ENCODE measurements around the gene BRD7. TPM values are rescaled to one million over a fixed set of nuclear protein-coding genes. Genes with fewer than 3 reads are reported as not detected.

The BRD7 gene
- total and polyA plus RNA-seq, 3 donors from 2014 or later, result 79.2 to 110 (median 96.0) TPM

DNA sequence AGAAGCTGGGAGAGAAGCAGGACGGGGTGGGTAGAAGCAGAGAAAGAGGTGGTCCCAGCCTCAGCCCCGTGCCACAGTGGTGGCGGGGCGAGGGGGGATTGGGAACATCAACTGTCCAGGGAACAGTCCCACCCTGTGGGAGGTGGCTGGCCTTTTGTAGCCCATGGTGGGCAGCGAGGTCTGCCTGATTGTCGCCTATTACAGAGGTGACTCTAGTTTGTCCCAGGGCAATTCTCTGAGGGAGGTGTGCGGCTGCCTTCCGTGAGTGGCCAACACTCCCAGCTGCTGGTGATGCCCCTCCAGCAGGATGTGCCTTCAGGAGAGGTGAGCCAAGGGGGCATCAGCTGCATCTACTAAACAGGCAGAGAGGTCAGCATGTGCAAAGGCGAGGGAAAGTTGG, 5.0 kb upstream of the BRD7 start:
- Histone ChIP-seq H3K27ac (no peak overlapping the region), H3K27me3 (no peaks in the 10 kb centered on the region), H3K36me3 (ENCODE audit: low read depth, missing control alignments) (no peaks in the 10 kb centered on the region), H3K4me1 (peaks cover 6% of the 10 kb centered on the region), H3K9me3 (no peaks in the 10 kb centered on the region), H3K4me3 (no peak overlapping the region)
- TF ChIP-seq POLR2A (IDR thresholded peaks at IDR 0.05) (no peak), CTCF (IDR thresholded peaks at IDR 0.05) (no peak)
- WGBS, 2 donors, result 84 to 96% methylated on average over 3 to 9 of the region's 9 CpGs
- intact Hi-C loops (cut with DNase I; ENCODE audit: low total_unique reads), result loop anchor here (10.0 kb wide), 1 partner anchor 291 kb away; no protein-coding TSS in a partner anchor
- DNase-seq, result no peak

- Histone ChIP-seq H3K27ac (no peak overlapping the region), H3K9me3 (no peaks in the 10 kb centered on the region), H3K36me3 (ENCODE audit: low read depth, missing control alignments) (no peaks in the 10 kb centered on the region), H3K4me3 (no peak overlapping the region), H3K4me1 (peaks cover 6% of the 10 kb centered on the region), H3K27me3 (no peaks in the 10 kb centered on the region)
- no peak for DNase-seq
- intact Hi-C loops (cut with DNase I; ENCODE audit: low total_unique reads), result loop anchor here (10.0 kb wide), 1 partner anchor 291 kb away; no protein-coding TSS in a partner anchor
- no peak for TF ChIP-seq CTCF (IDR thresholded peaks at IDR 0.05)
- TF ChIP-seq POLR2A (IDR thresholded peaks at IDR 0.05), result no peak
- WGBS, 2 donors, result 70 to 90% methylated on average over 4 of the region's 4 CpGs
Observed at GRCh38 chr16:50373345-50373701, 4.5 kb upstream of the BRD7 start.

DNA sequence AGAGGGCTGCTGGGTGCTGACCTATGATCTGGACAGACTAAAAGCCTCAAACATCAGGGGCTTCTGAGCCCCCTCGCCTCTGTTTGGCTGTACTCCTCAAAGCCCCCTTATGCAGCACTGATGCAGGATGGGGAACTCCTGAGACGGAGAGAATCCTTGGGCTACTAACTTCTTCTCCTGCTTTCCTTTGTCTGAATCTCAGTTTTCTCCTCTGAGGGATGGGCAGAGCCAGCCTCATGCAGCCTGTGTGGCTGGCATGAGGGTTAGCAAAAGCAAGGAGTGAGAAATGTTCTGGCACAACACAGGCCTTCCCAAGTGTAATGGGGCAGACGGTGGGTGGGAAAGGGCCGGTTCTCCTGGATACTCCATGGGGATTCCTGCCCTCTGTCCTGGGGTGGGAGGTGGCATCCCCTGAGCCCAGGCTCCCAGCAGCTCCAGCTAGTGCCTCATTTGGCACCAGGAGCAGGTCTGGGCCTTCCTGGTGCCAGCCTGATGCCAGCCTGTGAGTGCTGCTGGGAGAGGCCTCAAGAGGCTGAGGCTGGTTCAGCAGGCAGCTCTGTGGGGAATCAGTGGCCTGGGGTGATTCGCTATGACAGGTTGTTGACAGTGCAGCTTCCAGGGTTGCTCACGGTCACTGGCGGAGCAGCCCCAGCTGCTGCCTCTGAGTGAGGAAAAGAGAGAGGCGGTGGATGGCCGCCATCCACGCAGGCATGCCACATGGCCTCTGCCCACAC, 4.0 kb upstream of the BRD7 start:
- DNase-seq, result no peak
- H3K9me3 ChIP-seq, result no peaks in the 10 kb centered on the region
- H3K27me3 ChIP-seq, result no peaks in the 10 kb centered on the region
- H3K4me3 ChIP-seq, result no peak overlapping the region
- TF ChIP-seq POLR2A (IDR thresholded peaks at IDR 0.05) (no peak), CTCF (IDR thresholded peaks at IDR 0.05) (no peak)
- H3K27ac ChIP-seq, result no peak overlapping the region
- intact Hi-C loops (cut with DNase I; ENCODE audit: low total_unique reads), result loop anchor here (10.0 kb wide), 1 partner anchor 292 kb away; no protein-coding TSS in a partner anchor
- 86 to 87% methylated on average over 6 to 10 of the region's 10 CpGs for WGBS, 2 donors
- peaks cover 8% of the 10 kb centered on the region for H3K4me1 ChIP-seq
- no peaks in the 10 kb centered on the region for H3K36me3 ChIP-seq (ENCODE audit: low read depth, missing control alignments)

DNA sequence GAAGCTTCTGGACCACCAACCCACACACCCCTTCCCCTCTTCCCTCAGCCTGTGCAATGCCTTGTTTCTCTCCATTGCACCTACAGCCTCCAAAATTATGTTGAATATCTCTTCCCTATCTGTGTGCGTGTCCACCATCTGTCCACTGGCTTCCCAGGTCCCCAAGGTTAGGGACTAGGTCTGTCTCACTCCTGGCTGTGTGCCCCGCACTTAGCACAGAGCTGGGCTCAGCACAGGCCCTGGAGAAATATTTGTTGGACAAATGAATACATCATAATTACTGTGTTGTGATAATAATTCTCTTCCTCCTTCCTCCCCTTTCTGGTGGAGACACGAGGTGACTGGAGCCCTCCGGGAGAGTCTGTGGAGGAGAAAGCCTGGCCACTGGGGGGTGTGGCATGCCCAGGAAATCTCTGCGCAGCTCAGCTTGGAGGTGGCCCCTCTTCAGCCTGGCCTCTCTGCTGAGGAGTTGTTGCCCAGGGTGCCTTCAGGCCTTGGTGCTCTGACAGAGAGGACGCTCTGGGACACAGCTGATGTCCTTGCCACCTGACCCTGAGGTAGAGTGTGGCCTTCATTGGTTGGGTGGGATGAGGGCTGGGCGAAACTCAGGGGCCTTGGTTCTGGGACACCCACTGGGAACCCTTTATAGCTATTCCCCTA, 3.3 kb upstream of the BRD7 start:
- peak; percentile 68 for DNase-seq
- TF ChIP-seq POLR2A (IDR thresholded peaks at IDR 0.05) (no peak), CTCF (IDR thresholded peaks at IDR 0.05) (peak in 2 of 3 experiments; percentile 13 to 17)
- no peaks in the 10 kb centered on the region for H3K27me3 ChIP-seq
- intact Hi-C loops (cut with DNase I; ENCODE audit: low total_unique reads), result loop anchor here (10.0 kb wide), 1 partner anchor 293 kb away; no protein-coding TSS in a partner anchor
- 53 to 60% methylated on average over 2 to 7 of the region's 7 CpGs for whole genome bisulfite sequencing, 2 donors
- no peak overlapping the region for H3K4me3 ChIP-seq
- H3K27ac ChIP-seq, result no peak overlapping the region
- H3K4me1 ChIP-seq, result peaks cover 15% of the 10 kb centered on the region
- no peaks in the 10 kb centered on the region for H3K9me3 ChIP-seq
- H3K36me3 ChIP-seq (ENCODE audit: low read depth, missing control alignments), result no peaks in the 10 kb centered on the region

All from testis (tissue), 3 donors.